ENCODE results near the gene EEFSEC. TPM values are rescaled to one million over a fixed set of nuclear protein-coding genes. Genes with fewer than 3 reads are reported as not detected.

Gene EEFSEC
- total and polyA plus RNA-seq, 8 donors, result 11.5 to 23.0 (median 19.9) TPM

- TF ChIP-seq CTCF (IDR thresholded peaks at IDR 0.05), result no peak
- no peaks in the 10 kb centered on the region for H3K36me3 ChIP-seq
- H3K4me3 ChIP-seq, result no peak overlapping the region
- no peak overlapping the region for H3K27ac ChIP-seq
- H3K4me1 ChIP-seq, result no peaks in the 10 kb centered on the region
- no peaks in the 10 kb centered on the region for H3K27me3 ChIP-seq
- DNase-seq (no peak), ATAC-seq (peak; percentile 53)
- no peaks in the 10 kb centered on the region for H3K9me3 ChIP-seq
- intact Hi-C loops (cut with DNase I), result no loop called here
These were observed 144.3 kb downstream of the EEFSEC start for GRCh38 chr3:128297401-128298138.

- no peak for TF ChIP-seq CTCF (IDR thresholded peaks at IDR 0.05)
- no peak overlapping the region for H3K27ac ChIP-seq
- DNase-seq (no peak), ATAC-seq (no peak)
- no peaks in the 10 kb centered on the region for H3K36me3 ChIP-seq
- intact Hi-C loops (cut with DNase I), result no loop called here
- no peak overlapping the region for H3K4me3 ChIP-seq
- H3K27me3 ChIP-seq, result no peaks in the 10 kb centered on the region
- no peaks in the 10 kb centered on the region for H3K9me3 ChIP-seq
- no peaks in the 10 kb centered on the region for H3K4me1 ChIP-seq
These were observed 148.1 kb downstream of the EEFSEC start for GRCh38 chr3:128301186-128302023.

GRCh38 chr3:128306481-128306880 is 153.2 kb downstream of the EEFSEC start:
- H3K27ac ChIP-seq, result no peak overlapping the region
- no peak for TF ChIP-seq CTCF (IDR thresholded peaks at IDR 0.05)
- intact Hi-C loops (cut with DNase I), result no loop called here
- H3K9me3 ChIP-seq, result no peaks in the 10 kb centered on the region
- no peaks in the 10 kb centered on the region for H3K27me3 ChIP-seq
- H3K4me1 ChIP-seq, result no peaks in the 10 kb centered on the region
- no peak for DNase-seq
- ATAC-seq, result no peak
- H3K36me3 ChIP-seq, result no peaks in the 10 kb centered on the region
- no peak overlapping the region for H3K4me3 ChIP-seq

- ATAC-seq (no peak), DNase-seq (no peak)
- Histone ChIP-seq H3K4me1 (no peaks in the 10 kb centered on the region), H3K36me3 (no peaks in the 10 kb centered on the region), H3K9me3 (no peaks in the 10 kb centered on the region), H3K4me3 (no peak overlapping the region), H3K27ac (no peak overlapping the region), H3K27me3 (no peaks in the 10 kb centered on the region)
- intact Hi-C loops (cut with DNase I), result no loop called here
- no peak for TF ChIP-seq CTCF (IDR thresholded peaks at IDR 0.05)
These were observed 153.8 kb downstream of the EEFSEC start for GRCh38 chr3:128307029-128307633.
